DMS53 treated with DMSO at 0.1 percent for 48 hours (cell line): ENCODE results near the gene NAA38.

Experiments used
- DNase-seq: peaks from one replicate; lab custom pipeline; 2025; ENCODE audit not compliant: unreplicated experiment; lab: John Stamatoyannopoulos, UW

NAA38 gene

DNA sequence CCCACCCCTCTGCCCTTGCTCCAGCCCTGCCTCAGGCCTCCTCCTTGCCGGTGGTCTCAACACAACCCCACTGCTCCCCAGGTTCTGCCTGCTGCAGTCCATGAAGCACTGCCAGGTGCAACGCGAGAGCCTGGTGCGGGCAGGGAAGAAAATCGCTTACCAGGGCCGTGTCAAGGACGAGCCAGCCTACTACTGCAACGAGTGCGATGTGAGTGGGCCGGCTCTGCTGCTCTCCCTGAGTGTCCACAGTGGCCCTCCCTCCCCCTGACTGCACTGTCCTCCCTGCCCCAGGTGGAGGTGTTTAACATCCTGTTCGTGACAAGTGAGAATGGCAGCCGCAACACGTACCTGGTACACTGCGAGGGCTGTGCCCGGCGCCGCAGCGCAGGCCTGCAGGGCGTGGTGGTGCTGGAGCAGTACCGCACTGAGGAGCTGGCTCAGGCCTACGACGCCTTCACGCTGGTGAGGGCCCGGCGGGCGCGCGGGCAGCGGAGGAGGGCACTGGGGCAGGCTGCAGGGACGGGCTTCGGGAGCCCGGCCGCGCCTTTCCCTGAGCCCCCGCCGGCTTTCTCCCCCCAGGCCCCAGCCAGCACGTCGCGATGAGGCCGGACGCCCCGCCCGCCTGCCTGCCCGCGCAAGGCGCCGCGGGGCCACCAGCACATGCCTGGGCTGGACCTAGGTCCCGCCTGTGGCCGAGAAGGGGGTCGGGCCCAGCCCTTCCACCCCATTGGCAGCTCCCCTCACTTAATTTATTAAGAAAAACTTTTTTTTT, 4.3 kb downstream of the NAA38 start:
- no peak for DNase-seq

- DNase-seq, result no peak
Measured at GRCh38 chr17:7852262-7852670, 5.1 kb downstream of the NAA38 start.

GRCh38 chr17:7851438-7852261, 5.7 kb downstream of the NAA38 start:
- DNase-seq, result peak; percentile 96

DNA sequence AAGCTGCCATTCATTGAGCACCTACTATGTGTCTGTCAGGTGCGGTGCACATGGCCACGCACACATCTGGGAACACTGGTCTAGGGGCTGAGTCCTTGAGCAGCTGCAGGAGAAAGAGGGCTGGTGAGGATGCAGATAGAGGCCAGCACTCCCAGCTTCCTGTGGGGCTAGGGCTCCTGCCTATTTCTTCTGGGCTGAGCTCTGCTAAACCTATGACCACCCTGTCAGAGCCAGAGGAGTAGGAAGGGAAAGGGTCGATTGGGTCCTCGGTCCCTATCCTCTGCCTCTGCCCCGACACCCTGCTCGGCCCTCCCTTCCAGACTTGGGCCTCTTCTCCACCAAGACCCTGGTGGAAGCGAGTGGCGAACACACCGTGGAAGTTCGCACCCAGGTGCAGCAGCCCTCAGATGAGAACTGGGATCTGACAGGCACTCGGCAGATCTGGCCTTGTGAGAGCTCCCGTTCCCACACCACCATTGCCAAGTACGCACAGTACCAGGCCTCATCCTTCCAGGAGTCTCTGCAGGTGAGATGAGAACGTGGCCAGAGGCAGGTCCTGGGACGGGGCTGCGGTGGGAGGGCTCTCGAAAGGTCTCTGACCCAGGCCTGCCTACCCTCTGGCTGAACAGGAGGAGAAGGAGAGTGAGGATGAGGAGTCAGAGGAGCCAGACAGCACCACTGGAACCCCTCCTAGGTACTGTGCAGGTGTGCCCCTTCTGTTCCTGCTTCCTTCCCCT, 6.5 kb downstream of the NAA38 start:
- no peak for DNase-seq

- DNase-seq, result no peak
Measured at GRCh38 chr17:7849751-7850504, 7.4 kb downstream of the NAA38 start.

DNA sequence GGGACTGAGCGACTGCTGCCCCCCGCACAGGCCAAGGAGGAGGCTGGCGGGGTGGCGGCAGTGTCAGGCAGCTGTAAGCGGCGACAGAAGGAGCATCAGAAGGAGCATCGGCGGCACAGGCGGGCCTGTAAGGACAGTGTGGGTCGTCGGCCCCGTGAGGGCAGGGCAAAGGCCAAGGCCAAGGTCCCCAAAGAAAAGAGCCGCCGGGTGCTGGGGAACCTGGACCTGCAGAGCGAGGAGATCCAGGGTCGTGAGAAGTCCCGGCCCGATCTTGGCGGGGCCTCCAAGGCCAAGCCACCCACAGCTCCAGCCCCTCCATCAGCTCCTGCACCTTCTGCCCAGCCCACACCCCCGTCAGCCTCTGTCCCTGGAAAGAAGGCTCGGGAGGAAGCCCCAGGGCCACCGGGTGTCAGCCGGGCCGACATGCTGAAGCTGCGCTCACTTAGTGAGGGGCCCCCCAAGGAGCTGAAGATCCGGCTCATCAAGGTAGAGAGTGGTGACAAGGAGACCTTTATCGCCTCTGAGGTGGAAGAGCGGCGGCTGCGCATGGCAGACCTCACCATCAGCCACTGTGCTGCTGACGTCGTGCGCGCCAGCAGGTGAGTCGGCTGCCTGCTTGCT, 8.1 kb downstream of the NAA38 start:
- DNase-seq, result no peak

DNA sequence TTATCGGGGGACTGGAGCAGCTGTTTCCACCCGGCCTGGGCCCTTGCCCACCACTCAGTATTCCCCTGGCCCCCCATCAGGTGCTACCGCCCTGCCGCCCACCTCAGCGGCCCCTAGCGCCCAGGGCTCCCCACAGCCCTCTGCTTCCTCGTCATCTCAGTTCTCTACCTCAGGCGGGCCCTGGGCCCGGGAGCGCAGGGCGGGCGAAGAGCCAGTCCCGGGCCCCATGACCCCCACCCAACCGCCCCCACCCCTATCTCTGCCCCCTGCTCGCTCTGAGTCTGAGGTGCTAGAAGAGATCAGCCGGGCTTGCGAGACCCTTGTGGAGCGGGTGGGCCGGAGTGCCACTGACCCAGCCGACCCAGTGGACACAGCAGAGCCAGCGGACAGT, 8.6 kb downstream of the NAA38 start:
- no peak for DNase-seq

DNA sequence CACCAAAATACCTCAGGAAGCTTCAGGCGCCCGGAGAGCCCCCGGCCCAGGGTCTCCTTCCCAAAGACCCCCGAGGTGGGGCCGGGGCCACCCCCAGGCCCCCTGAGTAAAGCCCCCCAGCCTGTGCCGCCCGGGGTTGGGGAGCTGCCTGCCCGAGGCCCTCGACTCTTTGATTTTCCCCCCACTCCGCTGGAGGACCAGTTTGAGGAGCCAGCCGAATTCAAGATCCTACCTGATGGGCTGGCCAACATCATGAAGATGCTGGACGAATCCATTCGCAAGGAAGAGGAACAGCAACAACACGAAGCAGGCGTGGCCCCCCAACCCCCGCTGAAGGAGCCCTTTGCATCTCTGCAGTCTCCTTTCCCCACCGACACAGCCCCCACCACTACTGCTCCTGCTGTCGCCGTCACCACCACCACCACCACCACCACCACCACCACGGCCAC, 9.2 kb downstream of the NAA38 start:
- DNase-seq, result no peak

GRCh38 chr17:7846765-7847661, 10.3 kb downstream of the NAA38 start:
- no peak for DNase-seq

DNA sequence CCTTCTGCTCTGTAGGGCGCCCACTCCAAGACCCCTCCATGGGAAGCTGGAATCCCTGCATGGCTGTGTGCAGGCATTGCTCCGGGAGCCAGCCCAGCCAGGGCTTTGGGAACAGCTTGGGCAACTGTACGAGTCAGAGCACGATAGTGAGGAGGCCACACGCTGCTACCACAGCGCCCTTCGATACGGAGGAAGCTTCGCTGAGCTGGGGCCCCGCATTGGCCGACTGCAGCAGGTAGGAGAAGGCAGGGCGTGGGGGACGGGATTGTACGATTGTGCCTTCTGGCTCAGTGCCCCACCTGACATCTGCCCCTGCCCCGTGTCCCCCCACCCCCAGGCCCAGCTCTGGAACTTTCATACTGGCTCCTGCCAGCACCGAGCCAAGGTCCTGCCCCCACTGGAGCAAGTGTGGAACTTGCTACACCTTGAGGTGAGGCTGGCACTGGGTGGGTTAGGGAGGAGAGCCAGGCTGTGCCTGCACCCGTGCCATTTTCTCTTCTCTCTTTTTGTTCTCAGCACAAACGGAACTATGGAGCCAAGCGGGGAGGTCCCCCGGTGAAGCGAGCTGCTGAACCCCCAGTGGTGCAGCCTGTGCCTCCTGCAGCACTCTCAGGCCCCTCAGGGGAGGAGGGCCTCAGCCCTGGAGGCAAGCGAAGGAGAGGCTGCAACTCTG, 11.2 kb downstream of the NAA38 start:
- no peak for DNase-seq

DNA sequence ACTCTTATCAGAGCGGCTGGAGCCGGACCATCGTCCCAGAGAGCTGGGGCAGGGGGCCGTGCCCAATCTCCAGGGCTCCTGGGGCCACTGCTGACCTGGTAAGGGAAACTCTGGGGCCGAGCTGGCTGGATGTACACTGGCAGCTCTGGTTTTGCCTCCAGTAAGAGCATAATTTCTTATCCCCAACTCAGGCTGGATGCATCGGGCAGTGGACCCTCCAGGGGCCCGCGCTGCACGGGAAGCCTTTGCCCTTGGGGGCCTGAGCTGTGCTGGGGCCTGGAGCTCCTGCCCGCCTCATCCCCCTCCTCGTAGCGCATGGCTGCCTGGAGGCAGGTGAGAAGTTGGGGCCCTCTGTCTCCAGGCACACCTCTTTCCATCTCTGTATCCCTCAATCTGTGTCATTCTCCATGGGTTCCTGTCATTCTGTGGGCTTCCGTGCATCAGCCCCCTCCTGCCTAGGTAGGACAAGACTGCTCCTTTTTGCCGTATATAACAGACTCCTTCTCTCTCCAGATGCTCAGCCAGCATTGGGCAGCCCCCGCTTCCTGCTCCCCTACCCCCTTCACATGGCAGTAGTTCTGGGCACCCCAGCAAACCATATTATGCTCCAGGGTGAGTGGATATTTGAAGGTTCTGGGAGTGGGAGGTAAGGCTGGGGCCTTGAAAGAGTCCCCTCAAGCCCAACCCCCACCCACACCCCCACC, 11.8 kb downstream of the NAA38 start:
- no peak for DNase-seq

DNA sequence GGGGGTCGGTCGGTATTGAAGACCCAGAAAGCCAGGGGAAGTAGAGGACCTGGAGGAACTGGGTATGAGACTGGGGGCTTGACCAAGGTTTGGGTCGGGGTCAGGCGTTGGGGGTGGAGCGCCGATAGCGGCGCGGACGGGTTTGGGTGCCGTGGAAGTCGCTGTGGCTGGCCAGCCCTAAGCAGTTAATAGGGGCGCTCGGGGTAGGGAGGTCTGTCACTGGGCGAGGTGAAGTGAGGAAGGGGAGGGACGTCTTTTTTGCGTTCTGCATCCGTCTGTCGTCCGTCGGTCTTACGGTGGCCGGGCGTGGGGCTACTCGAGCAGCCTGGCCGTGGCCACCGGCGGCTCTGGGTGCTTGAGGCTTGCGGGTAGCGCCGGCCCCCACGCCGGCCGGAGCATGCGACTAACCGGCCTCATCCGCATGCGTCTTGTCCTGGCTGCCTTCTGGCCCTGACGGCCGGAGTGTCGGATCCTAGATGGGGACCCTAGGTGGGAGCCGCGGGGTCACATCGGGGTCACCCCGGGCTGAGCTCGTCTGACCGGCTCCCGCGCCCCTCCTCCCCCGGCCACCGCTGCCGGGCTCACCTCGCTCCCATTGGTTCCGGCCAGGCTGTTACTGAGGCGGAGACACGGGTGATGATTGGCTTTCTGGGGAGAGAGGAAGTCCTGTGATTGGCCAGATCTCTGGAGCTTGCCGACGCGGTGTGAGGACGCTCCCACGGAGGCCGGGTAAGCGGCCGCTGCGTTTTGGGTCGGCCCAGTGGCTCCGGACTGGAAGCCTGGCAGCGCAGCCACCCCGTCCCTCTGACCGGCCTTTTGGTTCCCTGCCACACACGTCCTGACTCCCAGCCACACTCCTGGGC, 12.8 kb downstream of the NAA38 start:
- DNase-seq, result peak; percentile 92

GRCh38 chr17:7843536-7844291, 13.6 kb downstream of the NAA38 start:
- DNase-seq, result peak; percentile 92

GRCh38 chr17:7843257-7843535, 14.2 kb downstream of the NAA38 start:
- no peak for DNase-seq

DNA sequence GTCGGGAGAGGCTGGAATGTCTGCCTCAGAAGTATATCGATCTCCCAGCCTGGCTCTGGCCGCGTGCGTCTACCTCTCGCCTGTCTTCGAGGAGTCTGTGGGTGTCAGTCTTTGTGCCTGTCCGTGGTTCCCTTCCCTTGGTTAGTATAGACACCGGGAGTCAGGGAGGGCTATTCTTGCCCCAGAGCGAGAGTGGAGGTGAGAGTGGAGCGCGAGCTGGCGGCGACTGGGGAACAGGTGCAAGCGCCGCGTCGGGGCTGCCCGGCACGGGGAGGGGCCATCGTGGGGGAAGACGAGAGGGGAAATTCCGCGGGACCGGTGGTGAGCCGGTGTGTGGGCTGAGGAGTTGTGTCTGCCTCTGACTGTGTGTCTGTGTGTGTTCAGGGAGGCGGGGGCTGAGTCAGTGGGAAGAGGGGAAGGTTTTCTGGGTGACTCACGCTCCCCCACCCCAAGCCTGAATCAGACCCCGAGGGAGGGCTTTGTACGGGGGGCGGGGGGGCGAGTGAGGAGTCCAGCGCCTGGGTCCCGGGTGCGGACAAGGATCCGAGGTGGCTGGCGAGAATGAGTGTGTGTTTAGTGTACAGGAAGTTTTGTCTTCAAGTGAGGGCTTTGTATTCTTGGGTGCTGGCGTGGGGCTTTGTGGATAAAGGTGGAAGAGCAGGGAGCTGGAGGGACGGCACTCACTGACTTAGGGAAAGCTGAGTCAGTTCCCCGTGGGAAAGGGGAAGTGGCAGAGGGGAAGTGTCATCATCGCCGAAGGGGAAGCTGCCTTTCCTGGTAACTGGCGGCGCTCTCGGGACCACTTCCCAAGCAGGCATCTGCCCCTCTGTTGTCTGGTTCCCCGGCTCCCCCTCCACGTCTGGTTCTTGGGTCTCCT, 14.7 kb downstream of the NAA38 start:
- DNase-seq, result peak; percentile 91

GRCh38 chr17:7841915-7842379, 15.4 kb downstream of the NAA38 start:
- DNase-seq, result peak; percentile 79
